ENCODE data around the gene IL4R.
A peak's percentile ranks its signal among the peaks of the same experiment; 100 is the strongest.
"Not testable (repeated sequence)": the region's sequence is repeated elsewhere in the genome, so short reads cannot be mapped to it uniquely, and the experiment has no call there.

IL4R gene

GRCh38 chr16:27385398-27385797 lies 71.6 kb downstream of the IL4R start:
- no peak for DNase-seq

- DNase-seq = no peak
Measured at GRCh38 chr16:27386674-27387073, 72.9 kb downstream of the IL4R start.

- DNase-seq = no peak
Measured at GRCh38 chr16:27387724-27388123, 74.0 kb downstream of the IL4R start.

- DNase-seq = no peak
Measured at GRCh38 chr16:27389272-27389961, 75.6 kb downstream of the IL4R start.

GRCh38 chr16:27390151-27390550 lies 76.4 kb downstream of the IL4R start:
- no peak for DNase-seq

- DNase-seq = no peak
Measured at GRCh38 chr16:27392671-27393070, 78.9 kb downstream of the IL4R start.

GRCh38 chr16:27394516-27394915 lies 80.7 kb downstream of the IL4R start:
- DNase-seq = no peak

- not testable (repeated sequence) for DNase-seq
Measured at GRCh38 chr16:27398341-27398893, 84.6 kb downstream of the IL4R start.

- no peak for DNase-seq
Measured at GRCh38 chr16:27398894-27399853, 85.4 kb downstream of the IL4R start.

GRCh38 chr16:27399969-27400368 lies 86.2 kb downstream of the IL4R start:
- DNase-seq = no peak

GRCh38 chr16:27400751-27401620 lies 87.2 kb downstream of the IL4R start:
- DNase-seq = no peak

- DNase-seq = peak; percentile 81 to 88
Measured at GRCh38 chr16:27401768-27402568, 88.2 kb downstream of the IL4R start, which contains the start of gene IL21R. Gene IL21R (plus strand): TSS chr16:27402174. CDS start chr16:27430072, 27,898 bp downstream.

GRCh38 chr16:27402569-27402963 lies 88.8 kb downstream of the IL4R start:
- no peak for DNase-seq

- peak; percentile 55 to 58 for DNase-seq
Measured at GRCh38 chr16:27402964-27403600, 89.3 kb downstream of the IL4R start.

- peak in 1 of 2 donors; percentile 28 for DNase-seq
Measured at GRCh38 chr16:27403601-27403992, 89.8 kb downstream of the IL4R start.

- peak; percentile 39 to 55 for DNase-seq
Measured at GRCh38 chr16:27404163-27404823, 90.5 kb downstream of the IL4R start.

- DNase-seq = peak; percentile 84 to 85
Measured at GRCh38 chr16:27405546-27406451, 92.0 kb downstream of the IL4R start.

- DNase-seq = peak in 1 of 2 donors; percentile 45
Measured at GRCh38 chr16:27406511-27407128, 92.8 kb downstream of the IL4R start.

- DNase-seq = no peak
Measured at GRCh38 chr16:27407133-27407532, 93.4 kb downstream of the IL4R start.
